Forelimb muscle (tissue), 1 donor: ENCODE data around the gene NXPH3. TPM values are rescaled to one million over a fixed set of nuclear protein-coding genes. Genes with fewer than 3 reads are reported as not detected.

Experiments
- DNase-seq: peaks from one replicate; pipeline ENCODE4 v3.0.0-alpha.2; 2013; ENCODE audit warnings: low read depth
- polyA plus RNA-seq: library from polyadenylated mRNA; unstranded; fragments of 120-200 nt; gene quantifications from one replicate; pipeline ENCODE4 v1.2.1, GENCODE V29; 2013; ENCODE audit not compliant: insufficient read length

Gene NXPH3
- polyA plus RNA-seq, 1 donor = 1.3 TPM

GRCh38 chr17:49592263-49592662, 16.6 kb downstream of the NXPH3 start:
- no peak for DNase-seq

- DNase-seq = no peak
Observed at GRCh38 chr17:49595328-49595727, 19.7 kb downstream of the NXPH3 start.

GRCh38 chr17:49595980-49596379, 20.3 kb downstream of the NXPH3 start:
- DNase-seq = no peak

GRCh38 chr17:49596613-49597244, 21.1 kb downstream of the NXPH3 start:
- DNase-seq = no peak

- no peak for DNase-seq
Observed at GRCh38 chr17:49597436-49597835, 21.8 kb downstream of the NXPH3 start.

- no peak for DNase-seq
Observed at GRCh38 chr17:49597928-49598655, 22.4 kb downstream of the NXPH3 start.

- no peak for DNase-seq
Observed at GRCh38 chr17:49598918-49599317, 23.2 kb downstream of the NXPH3 start.

- no peak for DNase-seq
Observed at GRCh38 chr17:49600949-49601348, 25.3 kb downstream of the NXPH3 start.

- DNase-seq = no peak
Observed at GRCh38 chr17:49602783-49603182, 27.1 kb downstream of the NXPH3 start.

GRCh38 chr17:49603238-49603637, 27.6 kb downstream of the NXPH3 start:
- DNase-seq = no peak

- DNase-seq = no peak
Observed at GRCh38 chr17:49603720-49604119, 28.0 kb downstream of the NXPH3 start.

GRCh38 chr17:49604314-49604869, 28.7 kb downstream of the NXPH3 start:
- no peak for DNase-seq

- DNase-seq = no peak
Observed at GRCh38 chr17:49610883-49611584, 35.4 kb downstream of the NXPH3 start.

- no peak for DNase-seq
Observed at GRCh38 chr17:49612726-49613125, 37.1 kb downstream of the NXPH3 start.

- DNase-seq = no peak
Observed at GRCh38 chr17:49613182-49613800, 37.6 kb downstream of the NXPH3 start.

GRCh38 chr17:49616086-49616485, 40.4 kb downstream of the NXPH3 start:
- DNase-seq = no peak

GRCh38 chr17:49616601-49617131, 41.0 kb downstream of the NXPH3 start:
- peak; percentile 28 for DNase-seq

GRCh38 chr17:49618028-49618611, 42.4 kb downstream of the NXPH3 start:
- no peak for DNase-seq

GRCh38 chr17:49621420-49621819, 45.7 kb downstream of the NXPH3 start:
- no peak for DNase-seq

GRCh38 chr17:49621946-49622529, 46.4 kb downstream of the NXPH3 start:
- no peak for DNase-seq

- no peak for DNase-seq
Observed at GRCh38 chr17:49624896-49625295, 49.2 kb downstream of the NXPH3 start.
